Hepatic stellate cell (primary cell): ENCODE results near the gene ADAM22.
"Not testable (repeated sequence)": the region's sequence is repeated elsewhere in the genome, so short reads cannot be mapped to it uniquely, and the experiment has no call there.

ENCODE experiments used
- DNase-seq: peaks from one replicate; pipeline ENCODE4 v3.0.0; 2011; ENCODE audit warnings: low spot score

The ADAM22 gene

GRCh38 chr7:87933953-87934698 lies at the start of gene ADAM22:
Gene ADAM22, plus strand, starts transcription at chr7:87934251. Its CDS starts 215 bp downstream, at chr7:87934466.
- DNase-seq, result peak; percentile 43

- no peak for DNase-seq
Measured at GRCh38 chr7:87885018-87885417, 49.0 kb upstream of the ADAM22 start.

- no peak for DNase-seq
Measured at GRCh38 chr7:87886875-87887274, 47.2 kb upstream of the ADAM22 start.

GRCh38 chr7:87895363-87895762 lies 38.7 kb upstream of the ADAM22 start:
- DNase-seq, result no peak

GRCh38 chr7:87899255-87899654 lies 34.8 kb upstream of the ADAM22 start:
- no peak for DNase-seq

- not testable (repeated sequence) for DNase-seq
Measured at GRCh38 chr7:87907136-87907906, 26.7 kb upstream of the ADAM22 start.

GRCh38 chr7:87908814-87909213 lies 25.2 kb upstream of the ADAM22 start:
- not testable (repeated sequence) for DNase-seq

- no peak for DNase-seq
Measured at GRCh38 chr7:87912121-87912520, 21.9 kb upstream of the ADAM22 start.

- no peak for DNase-seq
Measured at GRCh38 chr7:87918740-87919139, 15.3 kb upstream of the ADAM22 start.

GRCh38 chr7:87919875-87920274 lies 14.2 kb upstream of the ADAM22 start:
- DNase-seq, result no peak

GRCh38 chr7:87920578-87920977 lies 13.5 kb upstream of the ADAM22 start:
- DNase-seq, result no peak

GRCh38 chr7:87922759-87923395 lies 11.2 kb upstream of the ADAM22 start:
- not testable (repeated sequence) for DNase-seq

GRCh38 chr7:87926581-87927461 lies 7.2 kb upstream of the ADAM22 start:
- no peak for DNase-seq

- DNase-seq, result no peak
Measured at GRCh38 chr7:87933605-87933952, 472 bp upstream of the ADAM22 start.

GRCh38 chr7:87934699-87935383 lies 790 bp downstream of the ADAM22 start:
- no peak for DNase-seq

GRCh38 chr7:87935384-87935706 lies 1.3 kb downstream of the ADAM22 start:
- no peak for DNase-seq

- no peak for DNase-seq
Measured at GRCh38 chr7:87941138-87941537, 7.1 kb downstream of the ADAM22 start.

- no peak for DNase-seq
Measured at GRCh38 chr7:87944547-87944946, 10.5 kb downstream of the ADAM22 start.

GRCh38 chr7:87945926-87946325 lies 11.9 kb downstream of the ADAM22 start:
- DNase-seq, result not testable (repeated sequence)

- DNase-seq, result no peak
Measured at GRCh38 chr7:87948371-87948770, 14.3 kb downstream of the ADAM22 start.

GRCh38 chr7:87959336-87959735 lies 25.3 kb downstream of the ADAM22 start:
- DNase-seq, result no peak

- DNase-seq, result no peak
Measured at GRCh38 chr7:87960239-87960638, 26.2 kb downstream of the ADAM22 start.
